Activated B cell treated with CpG ODN at 0.5 μM for 24 hours (primary cell): ENCODE data around the gene SLC6A19. TPM values are rescaled to one million over a fixed set of nuclear protein-coding genes. Genes with fewer than 3 reads are reported as not detected.
"Not testable (repeated sequence)": the region's sequence is repeated elsewhere in the genome, so short reads cannot be mapped to it uniquely, and the experiment has no call there.

Experiments used
- ATAC-seq: fragments of 200-7000 bp; cut with Tn5 transposase; one replicate; pipeline ENCODE4 v1.10.0; 2021; ENCODE audit warnings: low read depth, mild to moderate bottlenecking, moderate library complexity
- CTCF ChIA-PET: fragments of 350-600 bp; sonication (Branson Sonifier 250); formaldehyde crosslinking; loops from one replicate; lab custom pipeline; 2021; ENCODE audit warnings: antibody characterized with exemption; lab: Charles Lee
- POLR2A ChIA-PET: fragments of 350-600 bp; sonication (Branson Sonifier 250); formaldehyde crosslinking; loops from one replicate; lab custom pipeline; 2021; ENCODE audit warnings: antibody characterized with exemption; lab: Charles Lee
- DNase-seq: peaks from one replicate; pipeline ENCODE4 v3.0.0; 2022
- H3K27ac Mint-ChIP-seq: one replicate; pipeline ENCODE4 v1.8.0; 2020; ENCODE audit warnings: mixed read lengths
- H3K27me3 Mint-ChIP-seq: one replicate; pipeline ENCODE4 v1.8.0; 2021; ENCODE audit warnings: mixed read lengths
- H3K36me3 Mint-ChIP-seq: one replicate; pipeline ENCODE4 v1.8.0; 2021; ENCODE audit warnings: low read depth, mixed read lengths
- H3K4me1 Mint-ChIP-seq: one replicate; pipeline ENCODE4 v1.8.0; 2021; ENCODE audit warnings: mixed read lengths
- H3K4me3 Mint-ChIP-seq: one replicate; pipeline ENCODE4 v1.8.0; 2020; ENCODE audit warnings: mild to moderate bottlenecking, mixed read lengths
- H3K9me3 Mint-ChIP-seq: one replicate; pipeline ENCODE4 v1.8.0; 2020; ENCODE audit warnings: mixed read lengths
- CTCF ChIP-seq: fragments of 200-600 bp; IDR thresholded peaks from one replicate; pipeline ENCODE4 v1.8.0; 2022; ENCODE audit warnings: antibody characterized with exemption, mild to moderate bottlenecking
- intact Hi-C: fragments of 100-400 bp; cut with micrococcal nuclease; formaldehyde crosslinking; loops from one replicate; pipeline ENCODE4 v1.15.1; 2024
- total RNA-seq: library from RNA; stranded (reverse); gene quantifications from 2 replicates; pipeline ENCODE4 v1.2.3, GENCODE V29; 2022

The SLC6A19 gene
- total RNA-seq, 1 donor from 2014 or later, result not detected

- no peak for DNase-seq
- intact Hi-C loops, result no loop called here
- H3K9me3 Mint-ChIP-seq, result no peaks in the 10 kb centered on the region
- peaks cover 11% of the 10 kb centered on the region for H3K27me3 Mint-ChIP-seq
- TF ChIP-seq CTCF, result no peak
- no peaks in the 10 kb centered on the region for H3K36me3 Mint-ChIP-seq
- H3K4me3 Mint-ChIP-seq, result no peak overlapping the region
- ATAC-seq, result no peak
- H3K27ac Mint-ChIP-seq, result no peak overlapping the region
- POLR2A ChIA-PET, result no interaction called here
- no peaks in the 10 kb centered on the region for H3K4me1 Mint-ChIP-seq
- CTCF ChIA-PET, result no interaction called here
These were observed 26.3 kb downstream of the SLC6A19 start for GRCh38 chr5:1227667-1228066.

GRCh38 chr5:1228120-1228519 is 26.7 kb downstream of the SLC6A19 start:
- Mint-ChIP-seq H3K27ac (no peak overlapping the region), H3K27me3 (peaks cover 12% of the 10 kb centered on the region), H3K4me1 (no peaks in the 10 kb centered on the region), H3K9me3 (no peaks in the 10 kb centered on the region), H3K36me3 (no peaks in the 10 kb centered on the region), H3K4me3 (no peak overlapping the region)
- CTCF ChIA-PET, result no interaction called here
- ATAC-seq (no peak), DNase-seq (no peak)
- intact Hi-C loops, result no loop called here
- no peak for TF ChIP-seq CTCF
- POLR2A ChIA-PET, result no interaction called here

GRCh38 chr5:1229023-1229422 is 27.6 kb downstream of the SLC6A19 start:
- H3K4me1 Mint-ChIP-seq, H3K4me3 Mint-ChIP-seq, H3K36me3 Mint-ChIP-seq, CTCF ChIA-PET, POLR2A ChIA-PET, H3K27ac Mint-ChIP-seq, ATAC-seq, DNase-seq, intact Hi-C loops, H3K9me3 Mint-ChIP-seq: not testable (repeated sequence)
- peaks cover 14% of the 10 kb centered on the region for H3K27me3 Mint-ChIP-seq

- intact Hi-C loops, result no loop called here
- POLR2A ChIA-PET, result no interaction called here
- ATAC-seq, result no peak
These were observed 28.4 kb downstream of the SLC6A19 start for GRCh38 chr5:1229822-1230221.

GRCh38 chr5:1230551-1230950 is 29.2 kb downstream of the SLC6A19 start:
- no peak for DNase-seq
- intact Hi-C loops, result no loop called here
- Mint-ChIP-seq H3K9me3 (peaks cover 1% of the 10 kb centered on the region), H3K27me3 (peaks cover 14% of the 10 kb centered on the region), H3K27ac (no peak overlapping the region), H3K4me3 (no peak overlapping the region), H3K36me3 (no peaks in the 10 kb centered on the region), H3K4me1 (no peaks in the 10 kb centered on the region)
- no peak for TF ChIP-seq CTCF
- ChIA-PET POLR2A (no interaction called here), CTCF (no interaction called here)
- no peak for ATAC-seq

More at GRCh38 chr5:1229822-1230221, 28.4 kb downstream of the SLC6A19 start:
- no peak overlapping the region for H3K4me3 Mint-ChIP-seq
- no peak for DNase-seq
- H3K27ac Mint-ChIP-seq, result no peak overlapping the region
- CTCF ChIA-PET, result no interaction called here
- H3K4me1 Mint-ChIP-seq, result no peaks in the 10 kb centered on the region
- H3K27me3 Mint-ChIP-seq, result peaks cover 14% of the 10 kb centered on the region
- no peaks in the 10 kb centered on the region for H3K9me3 Mint-ChIP-seq
- TF ChIP-seq CTCF, result no peak
- no peaks in the 10 kb centered on the region for H3K36me3 Mint-ChIP-seq

- H3K36me3 Mint-ChIP-seq, result no peaks in the 10 kb centered on the region
These were observed 30.0 kb downstream of the SLC6A19 start for GRCh38 chr5:1231354-1231905.

More at GRCh38 chr5:1231354-1231905, 30.0 kb downstream of the SLC6A19 start:
- Mint-ChIP-seq H3K27me3 (peaks cover 14% of the 10 kb centered on the region), H3K4me3 (no peak overlapping the region), H3K27ac (no peak overlapping the region), H3K4me1 (no peaks in the 10 kb centered on the region), H3K9me3 (peaks cover 7% of the 10 kb centered on the region)
- ATAC-seq (no peak), DNase-seq (no peak)
- intact Hi-C loops, result no loop called here
- CTCF ChIA-PET, result no interaction called here
- TF ChIP-seq CTCF, result no peak
- POLR2A ChIA-PET, result no interaction called here
